ENCODE data around the gene KIF16B.

DNA sequence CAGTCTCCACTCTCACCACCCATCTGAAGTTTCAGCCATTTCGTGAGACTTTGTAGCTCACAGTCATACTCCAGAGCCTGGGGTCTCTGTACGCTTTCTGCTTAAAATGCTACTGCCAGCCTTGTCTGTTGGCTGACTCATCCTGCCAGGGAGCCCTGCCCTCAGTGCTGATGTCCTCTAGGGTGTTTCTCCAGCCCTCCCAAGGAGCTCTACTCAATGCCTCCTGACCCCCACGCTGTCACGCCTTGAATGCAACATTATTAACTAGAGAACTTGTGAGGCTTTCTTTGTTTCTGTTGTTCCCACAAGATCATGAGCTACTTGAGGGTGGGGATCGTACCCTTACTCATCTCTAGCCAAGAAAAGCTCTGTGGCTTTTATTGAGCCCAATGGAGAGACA is 20.1 kb downstream of the KIF16B start:
- TF ChIP-seq, protein P1, sequence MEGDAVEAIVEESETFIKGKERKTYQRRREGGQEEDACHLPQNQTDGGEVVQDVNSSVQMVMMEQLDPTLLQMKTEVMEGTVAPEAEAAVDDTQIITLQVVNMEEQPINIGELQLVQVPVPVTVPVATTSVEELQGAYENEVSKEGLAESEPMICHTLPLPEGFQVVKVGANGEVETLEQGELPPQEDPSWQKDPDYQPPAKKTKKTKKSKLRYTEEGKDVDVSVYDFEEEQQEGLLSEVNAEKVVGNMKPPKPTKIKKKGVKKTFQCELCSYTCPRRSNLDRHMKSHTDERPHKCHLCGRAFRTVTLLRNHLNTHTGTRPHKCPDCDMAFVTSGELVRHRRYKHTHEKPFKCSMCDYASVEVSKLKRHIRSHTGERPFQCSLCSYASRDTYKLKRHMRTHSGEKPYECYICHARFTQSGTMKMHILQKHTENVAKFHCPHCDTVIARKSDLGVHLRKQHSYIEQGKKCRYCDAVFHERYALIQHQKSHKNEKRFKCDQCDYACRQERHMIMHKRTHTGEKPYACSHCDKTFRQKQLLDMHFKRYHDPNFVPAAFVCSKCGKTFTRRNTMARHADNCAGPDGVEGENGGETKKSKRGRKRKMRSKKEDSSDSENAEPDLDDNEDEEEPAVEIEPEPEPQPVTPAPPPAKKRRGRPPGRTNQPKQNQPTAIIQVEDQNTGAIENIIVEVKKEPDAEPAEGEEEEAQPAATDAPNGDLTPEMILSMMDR (IDR thresholded peaks at IDR 0.05; ENCODE audit: low read depth, low read length, missing input control) = no peak
- TF ChIP-seq TAF1 (conservative IDR thresholded peaks at IDR 0.05) (no peak), YY1 (IDR thresholded peaks at IDR 0.05) (no peak), EGR1 (IDR thresholded peaks at IDR 0.05; ENCODE audit: low read depth in 2 of 2) (no peak), ZBTB33 (IDR thresholded peaks at IDR 0.05) (no peak), RXRA (IDR thresholded peaks at IDR 0.05) (no peak), SP1 (IDR thresholded peaks at IDR 0.05) (no peak)
- TF ChIP-seq, protein P2, sequence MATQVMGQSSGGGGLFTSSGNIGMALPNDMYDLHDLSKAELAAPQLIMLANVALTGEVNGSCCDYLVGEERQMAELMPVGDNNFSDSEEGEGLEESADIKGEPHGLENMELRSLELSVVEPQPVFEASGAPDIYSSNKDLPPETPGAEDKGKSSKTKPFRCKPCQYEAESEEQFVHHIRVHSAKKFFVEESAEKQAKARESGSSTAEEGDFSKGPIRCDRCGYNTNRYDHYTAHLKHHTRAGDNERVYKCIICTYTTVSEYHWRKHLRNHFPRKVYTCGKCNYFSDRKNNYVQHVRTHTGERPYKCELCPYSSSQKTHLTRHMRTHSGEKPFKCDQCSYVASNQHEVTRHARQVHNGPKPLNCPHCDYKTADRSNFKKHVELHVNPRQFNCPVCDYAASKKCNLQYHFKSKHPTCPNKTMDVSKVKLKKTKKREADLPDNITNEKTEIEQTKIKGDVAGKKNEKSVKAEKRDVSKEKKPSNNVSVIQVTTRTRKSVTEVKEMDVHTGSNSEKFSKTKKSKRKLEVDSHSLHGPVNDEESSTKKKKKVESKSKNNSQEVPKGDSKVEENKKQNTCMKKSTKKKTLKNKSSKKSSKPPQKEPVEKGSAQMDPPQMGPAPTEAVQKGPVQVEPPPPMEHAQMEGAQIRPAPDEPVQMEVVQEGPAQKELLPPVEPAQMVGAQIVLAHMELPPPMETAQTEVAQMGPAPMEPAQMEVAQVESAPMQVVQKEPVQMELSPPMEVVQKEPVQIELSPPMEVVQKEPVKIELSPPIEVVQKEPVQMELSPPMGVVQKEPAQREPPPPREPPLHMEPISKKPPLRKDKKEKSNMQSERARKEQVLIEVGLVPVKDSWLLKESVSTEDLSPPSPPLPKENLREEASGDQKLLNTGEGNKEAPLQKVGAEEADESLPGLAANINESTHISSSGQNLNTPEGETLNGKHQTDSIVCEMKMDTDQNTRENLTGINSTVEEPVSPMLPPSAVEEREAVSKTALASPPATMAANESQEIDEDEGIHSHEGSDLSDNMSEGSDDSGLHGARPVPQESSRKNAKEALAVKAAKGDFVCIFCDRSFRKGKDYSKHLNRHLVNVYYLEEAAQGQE (IDR thresholded peaks at IDR 0.05) = no peak

Measured in liver (tissue), 3 donors.